Nephron progenitor cell (in vitro differentiated cells): ENCODE data around the gene CCN5.

ENCODE experiments used
- DNase-seq: peaks from one replicate; pipeline ENCODE4 v3.0.0; 2021
- H3K27ac Mint-ChIP-seq: 2 replicates; pipeline ENCODE4 v1.8.0; 2021; ENCODE audit warnings: mild to moderate bottlenecking, moderate library complexity, mixed read lengths
- H3K27me3 Mint-ChIP-seq: 2 replicates; pipeline ENCODE4 v1.8.0; 2021; ENCODE audit warnings: mild to moderate bottlenecking, low read depth, mixed read lengths; ENCODE audit not compliant: poor library complexity
- H3K36me3 Mint-ChIP-seq: 2 replicates; pipeline ENCODE4 v1.8.0; 2021; ENCODE audit warnings: low read depth, mixed read lengths
- H3K4me1 Mint-ChIP-seq: 2 replicates; pipeline ENCODE4 v1.8.0; 2021; ENCODE audit warnings: mixed read lengths
- H3K4me3 Mint-ChIP-seq: 2 replicates; pipeline ENCODE4 v1.8.0; 2021; ENCODE audit warnings: mild to moderate bottlenecking, moderate library complexity, mixed read lengths
- H3K9me3 Mint-ChIP-seq: 2 replicates; pipeline ENCODE4 v1.8.0; 2021; ENCODE audit warnings: mild to moderate bottlenecking, moderate library complexity, mixed read lengths
- TF ChIP-seq, protein P1 (sequence below): fragments of 200-600 bp; sonication (generic); IDR thresholded peaks from 2 replicates; pipeline ENCODE4 v1.5.0; 2021; ENCODE audit warnings: antibody characterized with exemption

CCN5 gene

GRCh38 chr20:44738813-44739477 is 23.8 kb downstream of the CCN5 start:
- H3K36me3 Mint-ChIP-seq: no peaks in the 10 kb centered on the region
- peak; percentile 55 for DNase-seq
- peaks cover 29% of the 10 kb centered on the region for H3K4me1 Mint-ChIP-seq
- TF ChIP-seq, protein P1, sequence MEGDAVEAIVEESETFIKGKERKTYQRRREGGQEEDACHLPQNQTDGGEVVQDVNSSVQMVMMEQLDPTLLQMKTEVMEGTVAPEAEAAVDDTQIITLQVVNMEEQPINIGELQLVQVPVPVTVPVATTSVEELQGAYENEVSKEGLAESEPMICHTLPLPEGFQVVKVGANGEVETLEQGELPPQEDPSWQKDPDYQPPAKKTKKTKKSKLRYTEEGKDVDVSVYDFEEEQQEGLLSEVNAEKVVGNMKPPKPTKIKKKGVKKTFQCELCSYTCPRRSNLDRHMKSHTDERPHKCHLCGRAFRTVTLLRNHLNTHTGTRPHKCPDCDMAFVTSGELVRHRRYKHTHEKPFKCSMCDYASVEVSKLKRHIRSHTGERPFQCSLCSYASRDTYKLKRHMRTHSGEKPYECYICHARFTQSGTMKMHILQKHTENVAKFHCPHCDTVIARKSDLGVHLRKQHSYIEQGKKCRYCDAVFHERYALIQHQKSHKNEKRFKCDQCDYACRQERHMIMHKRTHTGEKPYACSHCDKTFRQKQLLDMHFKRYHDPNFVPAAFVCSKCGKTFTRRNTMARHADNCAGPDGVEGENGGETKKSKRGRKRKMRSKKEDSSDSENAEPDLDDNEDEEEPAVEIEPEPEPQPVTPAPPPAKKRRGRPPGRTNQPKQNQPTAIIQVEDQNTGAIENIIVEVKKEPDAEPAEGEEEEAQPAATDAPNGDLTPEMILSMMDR: no peak
- H3K27me3 Mint-ChIP-seq: peaks cover 31% of the 10 kb centered on the region
- peak overlapping the region; percentile 49 for H3K4me3 Mint-ChIP-seq
- no peak overlapping the region for H3K27ac Mint-ChIP-seq
- H3K9me3 Mint-ChIP-seq: peaks cover 14% of the 10 kb centered on the region

DNA sequence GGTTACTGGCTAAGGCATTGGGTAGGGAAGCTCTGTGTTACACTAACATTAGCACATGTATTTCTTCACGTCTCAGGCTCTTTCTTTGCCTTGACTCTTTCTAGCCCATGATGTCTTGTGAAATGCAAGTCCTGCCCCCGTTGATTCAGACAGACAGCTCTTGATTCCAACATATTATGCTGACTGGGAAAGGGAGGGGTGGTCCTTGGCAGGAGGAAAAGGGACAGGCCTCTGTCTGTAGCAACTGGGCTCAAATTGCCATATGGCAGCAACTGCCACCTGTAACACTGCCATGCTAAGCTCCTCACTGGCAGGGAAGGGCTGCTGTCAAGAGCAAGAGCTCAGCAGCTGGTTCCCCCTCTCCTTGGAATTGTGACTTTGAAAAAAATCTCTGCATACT is 24.8 kb downstream of the CCN5 start:
- Mint-ChIP-seq H3K27me3 (peaks cover 36% of the 10 kb centered on the region), H3K27ac (no peak overlapping the region), H3K9me3 (peaks cover 14% of the 10 kb centered on the region), H3K4me3 (no peak overlapping the region), H3K36me3 (no peaks in the 10 kb centered on the region), H3K4me1 (peaks cover 29% of the 10 kb centered on the region)
- TF ChIP-seq, protein P1: no peak
- DNase-seq: no peak

DNA sequence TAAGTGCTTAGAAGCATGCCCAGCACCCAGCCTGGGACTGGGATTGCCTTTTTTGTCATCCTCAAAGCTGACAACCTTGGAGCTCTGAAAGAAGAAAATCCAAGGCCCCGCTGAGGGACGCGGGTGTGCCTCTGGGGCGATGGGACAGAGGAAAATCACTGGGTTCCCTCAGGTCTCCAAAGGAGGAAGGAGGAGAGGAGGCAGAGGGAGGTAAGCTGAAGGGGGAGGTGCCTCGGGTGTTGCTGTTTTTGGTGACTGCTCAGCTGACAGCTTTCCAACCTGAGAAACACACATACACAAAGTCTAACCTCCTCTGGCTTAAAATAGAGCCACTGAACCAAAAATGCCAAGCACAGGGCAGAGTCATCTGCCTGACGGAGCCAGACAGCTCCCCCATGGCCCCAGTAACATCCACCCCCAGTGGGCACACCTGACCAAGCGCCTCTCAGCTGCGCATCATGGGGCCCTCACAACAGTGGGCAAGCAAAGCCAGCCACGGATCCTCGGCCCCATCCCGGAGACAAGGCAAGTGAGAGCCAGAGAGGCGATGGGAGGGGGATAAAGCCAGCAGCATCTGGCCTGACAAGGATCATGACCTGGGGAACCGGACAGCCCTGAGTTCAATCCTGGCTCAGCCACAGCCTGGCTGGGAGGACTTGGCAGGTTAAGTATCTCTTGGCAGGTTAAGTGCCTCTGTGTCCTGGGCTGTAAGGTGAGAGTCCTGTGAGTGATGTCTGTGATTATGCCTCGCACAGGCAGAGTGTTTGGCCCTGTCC is 27.3 kb downstream of the CCN5 start:
- Mint-ChIP-seq H3K36me3 (no peaks in the 10 kb centered on the region), H3K27me3 (peaks cover 59% of the 10 kb centered on the region), H3K4me1 (peaks cover 32% of the 10 kb centered on the region), H3K9me3 (peaks cover 6% of the 10 kb centered on the region), H3K27ac (no peak overlapping the region), H3K4me3 (no peak overlapping the region)
- TF ChIP-seq, protein P1: no peak
- no peak for DNase-seq

DNA sequence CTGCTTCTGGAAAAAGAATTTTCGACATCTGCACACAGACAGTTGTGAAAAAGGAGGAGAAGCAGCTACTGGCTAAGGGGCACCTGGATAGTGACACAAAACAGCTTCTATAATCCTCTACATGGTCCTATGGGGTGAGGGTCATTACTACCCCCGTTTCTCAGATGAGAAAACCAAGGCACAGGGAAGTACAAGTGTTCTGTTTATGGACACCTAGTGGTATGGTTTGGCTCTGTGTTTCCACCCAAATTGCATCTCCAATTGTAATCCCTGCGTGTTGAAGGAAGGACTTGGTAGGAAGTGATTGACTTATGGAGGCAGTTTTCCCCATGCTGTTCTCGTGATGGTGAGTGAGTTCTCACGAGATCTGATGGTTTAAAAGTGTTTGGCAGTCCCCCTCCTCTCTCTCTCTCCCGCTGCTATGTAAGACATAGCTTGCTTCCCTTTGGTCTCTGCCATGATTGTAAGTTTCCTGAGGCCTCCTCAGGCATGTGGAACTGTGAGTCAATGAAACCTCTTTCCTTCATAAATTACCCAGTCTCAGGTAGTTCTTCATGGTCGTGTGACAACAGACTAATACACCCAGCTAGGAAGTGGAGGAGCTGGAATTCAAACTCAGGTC is 28.0 kb downstream of the CCN5 start:
- Mint-ChIP-seq H3K27ac (no peak overlapping the region), H3K27me3 (peaks cover 64% of the 10 kb centered on the region), H3K9me3 (peaks cover 3% of the 10 kb centered on the region), H3K36me3 (no peaks in the 10 kb centered on the region), H3K4me3 (no peak overlapping the region), H3K4me1 (peaks cover 33% of the 10 kb centered on the region)
- TF ChIP-seq, protein P1: no peak
- no peak for DNase-seq

- Mint-ChIP-seq H3K9me3 (no peaks in the 10 kb centered on the region), H3K4me1 (peaks cover 29% of the 10 kb centered on the region), H3K4me3 (no peak overlapping the region), H3K27me3 (peaks cover 64% of the 10 kb centered on the region), H3K27ac (no peak overlapping the region), H3K36me3 (no peaks in the 10 kb centered on the region)
- DNase-seq: no peak
- TF ChIP-seq, protein P1: no peak
These were observed 28.9 kb downstream of the CCN5 start for GRCh38 chr20:44743916-44744655.
